WERI-Rb-1 (cell line): ENCODE data around the gene LBHD1.
A peak's percentile ranks its signal among the peaks of the same experiment; 100 is the strongest.
"Not testable (repeated sequence)": the region's sequence is repeated elsewhere in the genome, so short reads cannot be mapped to it uniquely, and the experiment has no call there.

ENCODE experiments used
- DNase-seq: peaks from one replicate; pipeline ENCODE4 v3.0.0-alpha.2; 2020
- H3K27ac ChIP-seq: fragments of 250-450 bp; sonication (Bioruptor Pico); 2 replicates; pipeline ENCODE4 v1.5.1; 2020; ENCODE audit warnings: mild to moderate bottlenecking, moderate library complexity
- H3K27me3 ChIP-seq: fragments of 250-450 bp; sonication (Bioruptor Pico); 2 replicates; pipeline ENCODE4 v1.5.1; 2021; ENCODE audit warnings: mild to moderate bottlenecking, low read depth, moderate library complexity; ENCODE audit not compliant: insufficient read depth, severe bottlenecking
- H3K36me3 ChIP-seq: fragments of 250-450 bp; sonication (Bioruptor Pico); 2 replicates; pipeline ENCODE4 v1.5.1; 2020; ENCODE audit warnings: mild to moderate bottlenecking, moderate library complexity
- H3K4me3 ChIP-seq: 2 replicates; pipeline ENCODE4 v1.5.1; 2011; ENCODE audit warnings: low read depth, mild to moderate bottlenecking, control low read depth, low read length
- H3K9me3 ChIP-seq: fragments of 250-450 bp; sonication (Bioruptor Pico); 2 replicates; pipeline ENCODE4 v1.5.1; 2021; ENCODE audit warnings: mild to moderate bottlenecking, moderate library complexity; ENCODE audit not compliant: severe bottlenecking
- TF ChIP-seq, protein P1 (sequence below): IDR thresholded peaks from 2 replicates; pipeline ENCODE4 v1.5.1; 2011; ENCODE audit warnings: low read depth, mild to moderate bottlenecking, control low read depth, inconsistent platforms, low read length

The LBHD1 gene

DNA sequence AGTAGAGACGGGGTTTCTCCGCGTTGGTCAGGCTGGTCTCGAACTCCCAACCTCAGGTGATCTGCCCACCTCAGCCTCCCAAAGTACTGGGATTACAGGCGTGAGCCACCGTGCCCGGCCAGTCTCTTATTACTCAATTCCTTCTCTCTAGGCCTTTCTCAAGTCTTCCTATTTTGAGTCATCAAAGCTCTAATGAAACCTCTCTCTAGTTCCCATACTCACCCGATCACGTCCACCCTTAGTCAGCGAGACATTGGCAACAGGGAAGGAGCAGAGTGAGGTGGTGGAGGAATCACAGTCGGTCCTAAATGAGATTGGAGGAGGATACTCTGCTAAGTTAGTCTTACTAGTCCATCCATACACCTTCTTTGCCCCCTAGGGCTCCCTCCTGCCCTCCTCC is 30.2 kb upstream of the LBHD1 start:
- no peak for DNase-seq
- H3K36me3 ChIP-seq, result peaks cover 47% of the 10 kb centered on the region
- no peaks in the 10 kb centered on the region for H3K27me3 ChIP-seq
- TF ChIP-seq, protein P1, sequence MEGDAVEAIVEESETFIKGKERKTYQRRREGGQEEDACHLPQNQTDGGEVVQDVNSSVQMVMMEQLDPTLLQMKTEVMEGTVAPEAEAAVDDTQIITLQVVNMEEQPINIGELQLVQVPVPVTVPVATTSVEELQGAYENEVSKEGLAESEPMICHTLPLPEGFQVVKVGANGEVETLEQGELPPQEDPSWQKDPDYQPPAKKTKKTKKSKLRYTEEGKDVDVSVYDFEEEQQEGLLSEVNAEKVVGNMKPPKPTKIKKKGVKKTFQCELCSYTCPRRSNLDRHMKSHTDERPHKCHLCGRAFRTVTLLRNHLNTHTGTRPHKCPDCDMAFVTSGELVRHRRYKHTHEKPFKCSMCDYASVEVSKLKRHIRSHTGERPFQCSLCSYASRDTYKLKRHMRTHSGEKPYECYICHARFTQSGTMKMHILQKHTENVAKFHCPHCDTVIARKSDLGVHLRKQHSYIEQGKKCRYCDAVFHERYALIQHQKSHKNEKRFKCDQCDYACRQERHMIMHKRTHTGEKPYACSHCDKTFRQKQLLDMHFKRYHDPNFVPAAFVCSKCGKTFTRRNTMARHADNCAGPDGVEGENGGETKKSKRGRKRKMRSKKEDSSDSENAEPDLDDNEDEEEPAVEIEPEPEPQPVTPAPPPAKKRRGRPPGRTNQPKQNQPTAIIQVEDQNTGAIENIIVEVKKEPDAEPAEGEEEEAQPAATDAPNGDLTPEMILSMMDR, result no peak
- H3K4me3 ChIP-seq, result no peak overlapping the region
- no peak overlapping the region for H3K27ac ChIP-seq
- no peaks in the 10 kb centered on the region for H3K9me3 ChIP-seq

- DNase-seq, result peak; percentile 83
- Histone ChIP-seq H3K9me3 (no peaks in the 10 kb centered on the region), H3K4me3 (no peak overlapping the region), H3K27ac (peak overlapping the region; percentile 11), H3K27me3 (no peaks in the 10 kb centered on the region), H3K36me3 (peaks cover 59% of the 10 kb centered on the region)
- TF ChIP-seq, protein P1, result peak; percentile 80
These were observed 22.5 kb upstream of the LBHD1 start for GRCh38 chr11:62694455-62695167.

DNA sequence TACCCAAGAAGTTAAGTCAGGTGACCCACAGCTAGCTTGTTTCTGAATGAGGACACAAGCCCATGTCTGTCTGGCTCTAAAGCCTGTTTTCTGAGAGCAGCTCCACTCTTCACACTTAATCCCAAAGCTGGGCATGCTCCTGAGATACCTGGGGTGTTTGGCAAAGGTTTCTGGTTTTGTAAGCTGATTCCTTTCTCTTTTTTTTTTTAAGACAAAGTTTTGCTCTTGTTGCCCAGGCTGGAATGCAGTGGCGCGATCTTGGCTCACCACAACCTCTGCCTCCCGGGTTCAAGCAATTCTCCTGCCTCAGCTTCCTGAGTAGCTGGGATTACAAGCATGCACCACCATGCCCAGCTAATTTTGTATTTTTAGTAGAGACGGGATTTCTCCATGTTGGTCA is 21.6 kb upstream of the LBHD1 start:
- not testable (repeated sequence) for H3K9me3 ChIP-seq, H3K27me3 ChIP-seq, DNase-seq, H3K27ac ChIP-seq, H3K4me3 ChIP-seq
- peaks cover 56% of the 10 kb centered on the region for H3K36me3 ChIP-seq

- H3K27ac ChIP-seq, result peak within 1 kb of the TSS; percentile 44
- no peak for DNase-seq
These were observed 17.5 kb upstream of the LBHD1 start, which contains the start of gene LRRN4CL for GRCh38 chr11:62689421-62690183. Gene LRRN4CL, minus strand, starts transcription at chr11:62689530. Its CDS starts 1,022 bp downstream, at chr11:62688508.

DNA sequence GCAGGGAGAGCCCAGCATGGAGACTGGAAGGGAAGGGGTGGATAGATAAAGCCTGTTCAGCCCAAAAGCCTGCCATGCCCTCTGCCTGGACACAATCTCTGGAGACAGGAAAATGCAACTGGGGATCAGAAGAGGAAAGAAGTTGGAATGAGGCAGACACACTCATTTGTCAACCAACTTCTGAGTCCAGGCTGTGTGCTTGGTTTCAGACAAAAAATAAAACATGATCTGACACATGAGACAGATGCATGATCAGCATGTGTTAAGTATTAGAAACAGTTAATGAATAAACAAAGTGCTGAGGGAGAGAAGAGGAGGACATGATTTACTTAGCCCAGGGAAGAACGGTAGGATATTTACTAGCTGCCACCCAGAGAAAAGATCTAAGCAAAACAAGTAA is 16.4 kb upstream of the LBHD1 start:
- H3K9me3 ChIP-seq, result no peaks in the 10 kb centered on the region
- no peak for DNase-seq
- no peak overlapping the region for H3K27ac ChIP-seq
- peaks cover 35% of the 10 kb centered on the region for H3K36me3 ChIP-seq
- no peaks in the 10 kb centered on the region for H3K27me3 ChIP-seq
- TF ChIP-seq, protein P1, result no peak
- H3K4me3 ChIP-seq, result no peak overlapping the region

More at GRCh38 chr11:62689421-62690183, 17.5 kb upstream of the LBHD1 start, which contains the start of gene LRRN4CL:
- TF ChIP-seq, protein P1, result no peak
- H3K9me3 ChIP-seq, result no peaks in the 10 kb centered on the region
- no peak within 1 kb of the TSS for H3K4me3 ChIP-seq
- H3K36me3 ChIP-seq, result peaks cover 45% of the 10 kb centered on the region
- no peaks in the 10 kb centered on the region for H3K27me3 ChIP-seq
